ENCODE data around the gene BPHL. TPM values are rescaled to one million over a fixed set of nuclear protein-coding genes. Genes with fewer than 3 reads are reported as not detected.

BPHL gene
- total RNA-seq, 1 experiment from 2014 or later = 31.3 TPM

GRCh38 chr6:3159805-3160781 is 41.6 kb downstream of the BPHL start:
- ChIA-PET RAD21 (ENCODE audit: low non-redundant PET in 1 of 2, low total read pairs in 2 of 2, uncharacterized antibody in 2 of 2, unreplicated experiment in 2 of 2) (no interaction called here), CTCF (interaction anchor here (1.1 to 1.2 kb wide), 2 partner anchors 36 to 49 kb away, joined by 3 read pairs; no protein-coding TSS in a partner anchor), POLR2A (interaction anchor here (0.7 to 2.1 kb wide), 2 partner anchors 12 to 49 kb away, joined by 3 to 5 read pairs; no protein-coding TSS in a partner anchor)
- intact Hi-C loops (cut with micrococcal nuclease) = no loop called here
- H3K9me2 ChIP-seq (ENCODE audit: insufficient read depth) = no peaks in the 10 kb centered on the region
- peak overlapping the region; percentile 35 for H3K9ac ChIP-seq (ENCODE audit: low read length)
- H3K79me2 ChIP-seq (ENCODE audit: insufficient read depth, low read length) = peaks cover 7% of the 10 kb centered on the region
- BruUV-seq (replicated peaks) = no TSS peak
- DNase-seq (ENCODE audit: low read depth, low spot score) = peak; percentile 33
- H3K4me3 ChIP-seq (replicated peaks in 1 of 2; ENCODE audit: low read depth in 1 of 2, low read length in 2 of 2) = no peak overlapping the region; a peak in 1 of 4 replicates
- no peaks in the 10 kb centered on the region for H4K20me1 ChIP-seq (ENCODE audit: insufficient read depth)
- H3K27ac ChIP-seq (ENCODE audit: low read depth, low read length) = no peak overlapping the region; the same call in 1 of the 2 replicates
- no peak for ATAC-seq
- no peak overlapping the region for H2AFZ ChIP-seq (ENCODE audit: low read depth, low read length, poor library complexity, severe bottlenecking)
- H3K36me3 ChIP-seq (ENCODE audit: control insufficient read depth in 1 of 2, insufficient read depth in 2 of 2, low read length in 2 of 2) = peaks cover 3% of the 10 kb centered on the region in 2 experiments; a peak in 2 of 4 replicates
- H3K27me3 ChIP-seq (ENCODE audit: insufficient read depth, low read length) = no peaks in the 10 kb centered on the region
- TF ChIP-seq, protein P1, sequence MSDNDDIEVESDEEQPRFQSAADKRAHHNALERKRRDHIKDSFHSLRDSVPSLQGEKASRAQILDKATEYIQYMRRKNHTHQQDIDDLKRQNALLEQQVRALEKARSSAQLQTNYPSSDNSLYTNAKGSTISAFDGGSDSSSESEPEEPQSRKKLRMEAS (IDR thresholded peaks at IDR 0.05) = peak; percentile 28; the same call in 1 of the 2 replicates
- TF ChIP-seq CBX3 (IDR thresholded peaks at IDR 0.05; ENCODE audit: low read depth) = no peak
- no peak for TF ChIP-seq POLR2A (IDR thresholded peaks at IDR 0.05; ENCODE audit: borderline replicate concordance, extremely low read depth, insufficient read depth, insufficient read length)
- peak overlapping the region; percentile 54 for H3K4me2 ChIP-seq (ENCODE audit: low read length)
- H3K9me3 ChIP-seq (ENCODE audit: control insufficient read depth in 1 of 2, insufficient read depth in 1 of 2, low read depth in 1 of 2, low read length in 2 of 2) = no peaks in the 10 kb centered on the region
- H3K4me1 ChIP-seq (ENCODE audit: control insufficient read depth in 1 of 2, insufficient read depth in 2 of 2, low read length in 2 of 2) = peaks cover 14 to 66% of the 10 kb centered on the region in 2 experiments

DNA sequence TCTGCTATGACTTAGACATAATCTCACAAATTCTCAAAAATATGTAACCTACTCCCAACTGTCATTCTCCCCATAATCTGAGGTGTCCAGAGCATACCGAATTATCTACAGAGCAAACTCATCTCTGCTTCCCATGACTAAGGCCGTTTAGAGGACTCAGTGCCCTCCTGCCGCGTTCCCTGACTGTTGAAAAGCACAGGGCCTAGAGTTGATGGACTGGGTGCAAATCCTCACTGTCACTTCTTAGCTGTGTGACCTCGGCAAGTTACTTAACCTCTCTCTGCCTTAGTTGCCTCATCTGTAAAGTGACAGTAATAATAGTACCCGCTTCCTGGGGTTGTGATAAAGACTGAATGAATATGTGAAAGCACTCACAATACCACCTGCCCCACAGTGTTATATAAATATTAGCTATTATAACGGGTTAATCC is 43.6 kb downstream of the BPHL start:
- no peak overlapping the region for H2AFZ ChIP-seq (ENCODE audit: low read depth, low read length, poor library complexity, severe bottlenecking)
- ATAC-seq = no peak
- H3K9me3 ChIP-seq (ENCODE audit: control insufficient read depth in 1 of 2, insufficient read depth in 1 of 2, low read depth in 1 of 2, low read length in 2 of 2) = no peaks in the 10 kb centered on the region
- H3K4me1 ChIP-seq (ENCODE audit: control insufficient read depth in 1 of 2, insufficient read depth in 2 of 2, low read length in 2 of 2) = peaks cover 19 to 75% of the 10 kb centered on the region in 2 experiments
- CTCF ChIA-PET = interaction anchor here (1.9 kb wide), 1 partner anchor 89 kb away, joined by 7 read pairs; no protein-coding TSS in a partner anchor
- POLR2A ChIA-PET = interaction anchor here (0.6 to 1.1 kb wide), 4 partner anchors 9 to 77 kb away, joined by 3 read pairs; no protein-coding TSS in a partner anchor
- no peaks in the 10 kb centered on the region for H3K27me3 ChIP-seq (ENCODE audit: insufficient read depth, low read length)
- RAD21 ChIA-PET (ENCODE audit: low non-redundant PET in 1 of 2, low total read pairs in 2 of 2, uncharacterized antibody in 2 of 2, unreplicated experiment in 2 of 2) = interaction anchor here in 1 of 2 experiments (1.1 kb wide), 1 partner anchor 89 kb away, joined by 3 read pairs; no protein-coding TSS in a partner anchor
- no peaks in the 10 kb centered on the region for H3K36me3 ChIP-seq (ENCODE audit: control insufficient read depth in 1 of 2, insufficient read depth in 2 of 2, low read length in 2 of 2)
- no peak for DNase-seq (ENCODE audit: low read depth, low spot score)
- intact Hi-C loops (cut with micrococcal nuclease) = no loop called here
- no peaks in the 10 kb centered on the region for H4K20me1 ChIP-seq (ENCODE audit: insufficient read depth)
- peak overlapping the region; percentile 86; the same call in 1 of the 2 replicates for H3K27ac ChIP-seq (ENCODE audit: low read depth, low read length)
- peaks cover 2% of the 10 kb centered on the region; the same call in 1 of the 2 replicates for H3K79me2 ChIP-seq (ENCODE audit: insufficient read depth, low read length)
- H3K4me2 ChIP-seq (ENCODE audit: low read length) = peak overlapping the region; percentile 95
- peak overlapping the region; percentile 77 for H3K9ac ChIP-seq (ENCODE audit: low read length)
- no peaks in the 10 kb centered on the region for H3K9me2 ChIP-seq (ENCODE audit: insufficient read depth)
- peak overlapping the region in 1 of 2 experiments; percentile 71; a peak in 3 of 4 replicates for H3K4me3 ChIP-seq (replicated peaks in 1 of 2; ENCODE audit: low read depth in 1 of 2, low read length in 2 of 2)
- no peak for TF ChIP-seq SIN3A (IDR thresholded peaks at IDR 0.05; ENCODE audit: low read depth)
- no TSS peak for BruUV-seq (replicated peaks)

All from HCT116 (cell line).